A549 treated with AZD2906 at 1 μM for 4 hours (cell line): ENCODE data around the gene ZNF174. TPM values are rescaled to one million over a fixed set of nuclear protein-coding genes. Genes with fewer than 3 reads are reported as not detected.

Source experiments
- total RNA-seq: library from RNA; stranded (reverse); fragments of 200-300 nt; extraction: Qiagen RNA extraction; gene quantifications from 5 replicates; pipeline ENCODE4 v1.2.3, GENCODE V29; 2022

Gene ZNF174
- 12.3 to 14.5 TPM (median 12.8 TPM) in 5 replicates for total RNA-seq

DNA sequence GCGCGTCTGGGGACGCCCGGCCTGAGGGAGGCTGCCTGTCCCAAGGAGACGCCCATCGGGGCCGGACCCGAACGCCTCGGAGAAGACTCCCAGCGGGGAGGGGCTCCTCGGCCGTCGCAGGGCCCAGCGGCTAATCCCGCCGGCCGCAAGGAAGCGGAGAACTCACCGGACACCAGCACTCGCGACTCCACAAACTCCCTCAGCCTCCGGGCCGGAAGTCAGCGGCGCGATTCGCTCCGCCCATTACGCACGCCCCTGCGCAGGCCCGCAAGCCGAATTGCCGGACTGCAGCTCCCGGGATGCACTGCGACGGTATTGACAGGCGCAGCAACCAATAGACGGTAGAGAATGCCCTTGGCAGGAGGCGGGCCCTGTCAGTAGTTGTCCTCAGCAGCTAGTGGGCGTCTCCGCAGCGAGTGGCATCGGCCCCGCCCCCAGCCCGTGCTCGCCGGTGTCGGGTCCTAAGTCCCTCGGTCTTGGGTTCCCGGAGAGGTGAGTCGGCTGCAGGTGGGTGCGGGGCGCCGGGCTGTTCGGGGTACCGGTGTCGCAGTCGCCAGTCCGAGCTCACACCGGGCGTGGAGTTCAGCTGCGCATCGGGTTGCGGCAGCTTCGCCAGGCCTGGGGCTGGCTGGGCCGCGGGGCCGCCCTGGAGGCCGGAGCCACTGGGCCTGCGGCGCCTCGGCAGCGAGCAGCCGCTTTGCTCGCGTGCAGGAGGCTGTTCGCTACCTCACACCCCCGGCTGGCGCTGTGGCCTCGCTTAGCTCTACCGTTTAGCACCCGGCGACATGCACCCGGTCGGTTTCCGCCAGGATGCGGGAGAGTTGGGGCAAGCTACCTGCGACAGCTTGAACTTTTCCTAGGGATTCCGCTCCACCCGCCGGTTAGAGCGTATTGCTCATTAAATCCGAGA lies at the start of gene ZNF174, which contains the start of gene ZSCAN32:
Gene ZNF174, plus strand, starts transcription at position 437 of the 910 bp plus-strand sequence. CDS start 790 bp downstream, outside the sequence.
Gene ZSCAN32, minus strand, starts transcription at position 226 of the 910 bp plus-strand sequence. CDS start 3,447 bp downstream, outside the sequence.

DNA sequence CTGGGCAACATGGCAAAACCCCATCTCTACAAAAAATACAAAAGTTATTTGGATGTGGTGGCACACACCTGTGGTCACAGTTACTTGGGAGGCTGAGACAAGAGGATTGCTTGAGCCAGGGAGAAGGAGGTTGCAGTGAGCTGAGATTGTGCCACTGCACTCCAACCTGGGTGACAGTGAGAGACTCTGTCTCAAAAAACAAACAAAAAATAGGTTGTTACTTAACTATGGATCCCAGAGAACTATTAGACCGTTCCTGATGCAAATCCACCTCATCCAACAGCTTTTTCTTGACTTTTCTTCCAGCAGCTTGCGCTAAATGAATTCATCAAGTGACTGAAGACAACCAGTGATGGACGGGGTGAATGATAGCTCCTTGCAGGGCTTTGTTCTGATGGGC lies 45.4 kb upstream of the ZNF174 start, which contains the start of gene OR2C1:
Gene OR2C1, plus strand, starts transcription at position 301 of the 400 bp plus-strand sequence. Its CDS starts 52 bp downstream, at position 353.

GRCh38 chr16:3443108-3444031 lies 42.4 kb downstream of the ZNF174 start, which contains the start of the genes NAA60 and ZNF597:
Gene NAA60 (plus strand): TSS chr16:3443680. CDS start chr16:3476228, 32,548 bp downstream.
Gene ZNF597 (minus strand): TSS chr16:3443504. CDS start chr16:3443153, 351 bp downstream.

Other genes with a start within 250 kb of the ZNF174 start
- 0.13 to 0.59 TPM (median 0.21 TPM) in 5 replicates for gene OR1F1, start 213.0 kb upstream of the ZNF174 start, total RNA-seq
- gene ZNF200, start 166.1 kb upstream of the ZNF174 start, total RNA-seq: 7.1 to 10.0 TPM (median 7.6 TPM) in 5 replicates
- 0.02 to 0.05 TPM (median 0.02 TPM) in 3 of 5 replicates, not detected in the others for gene MEFV, start 144.6 kb upstream of the ZNF174 start, total RNA-seq
- gene ZNF263, start 117.7 kb upstream of the ZNF174 start, total RNA-seq: 33.6 to 39.0 TPM (median 34.1 TPM) in 5 replicates
- 0.72 to 1.4 TPM (median 1.2 TPM) in 5 replicates for gene TIGD7, start 95.8 kb upstream of the ZNF174 start, total RNA-seq
- 9.5 to 10.4 TPM (median 9.7 TPM) in 5 replicates for gene ZNF75A, start 95.7 kb upstream of the ZNF174 start, total RNA-seq
- gene OR2C1, start 45.3 kb upstream of the ZNF174 start, total RNA-seq: not detected in 5 replicates
- gene ZSCAN32, start 211 bp upstream of the ZNF174 start, total RNA-seq: 10.8 to 18.4 TPM (median 14.8 TPM) in 5 replicates
- 0.95 to 1.3 TPM (median 1.0 TPM) in 5 replicates for gene ZNF597, start 42.3 kb downstream of the ZNF174 start, total RNA-seq
- gene NAA60, start 42.5 kb downstream of the ZNF174 start, total RNA-seq: 46.2 to 54.0 TPM (median 52.7 TPM) in 5 replicates
- not detected in 5 replicates for gene C16orf90, start 94.3 kb downstream of the ZNF174 start, total RNA-seq
- gene CLUAP1, start 99.8 kb downstream of the ZNF174 start, total RNA-seq: 17.4 to 20.5 TPM (median 19.0 TPM) in 5 replicates
- gene NLRC3, start 176.2 kb downstream of the ZNF174 start, total RNA-seq: 0.02 to 0.08 TPM in 2 of 5 replicates, not detected in the others
- 3.9 to 5.2 TPM (median 4.7 TPM) in 5 replicates for gene SLX4, start 210.4 kb downstream of the ZNF174 start, total RNA-seq